Activated naive CD4-positive, alpha-beta T cell treated with anti-CD3 and anti-CD28 coated beads, Interleukin-2, amount 10 ng/mL, durations not matched to agents 7 days and 5 days (primary cell): ENCODE data around the gene TEN1.
A peak's percentile ranks its signal among the peaks of the same experiment; 100 is the strongest.
"Not testable (repeated sequence)": the region's sequence is repeated elsewhere in the genome, so short reads cannot be mapped to it uniquely, and the experiment has no call there.

Experiments used
- CTCF ChIA-PET: fragments of 350-600 bp; sonication (Branson Sonifier 250); formaldehyde crosslinking; loops from one replicate; lab custom pipeline; 2021; ENCODE audit warnings: antibody characterized with exemption; lab: Charles Lee
- DNase-seq: peaks from one replicate; pipeline ENCODE4 v3.0.0-alpha.2; 2020
- H3K27ac Mint-ChIP-seq: one replicate; pipeline ENCODE4 v1.8.0; 2021; ENCODE audit warnings: mild to moderate bottlenecking, moderate library complexity, mixed read lengths
- H3K27me3 Mint-ChIP-seq: one replicate; pipeline ENCODE4 v1.8.0; 2021; ENCODE audit warnings: mild to moderate bottlenecking, mixed read lengths
- H3K36me3 Mint-ChIP-seq: one replicate; pipeline ENCODE4 v1.8.0; 2021; ENCODE audit warnings: mixed read lengths
- H3K4me1 Mint-ChIP-seq: one replicate; pipeline ENCODE4 v1.8.0; 2021; ENCODE audit warnings: mixed read lengths
- H3K4me3 Mint-ChIP-seq: one replicate; pipeline ENCODE4 v1.8.0; 2021; ENCODE audit warnings: mild to moderate bottlenecking, moderate library complexity, mixed read lengths
- H3K9me3 Mint-ChIP-seq: one replicate; pipeline ENCODE4 v1.8.0; 2021; ENCODE audit warnings: mixed read lengths

Gene TEN1

GRCh38 chr17:75959839-75960511 lies 19.1 kb upstream of the TEN1 start:
- Mint-ChIP-seq H3K4me1 (peaks cover 3% of the 10 kb centered on the region), H3K4me3 (no peak overlapping the region), H3K36me3 (peaks cover 15% of the 10 kb centered on the region), H3K27me3 (no peaks in the 10 kb centered on the region), H3K27ac (no peak overlapping the region), H3K9me3 (no peaks in the 10 kb centered on the region)
- DNase-seq, result no peak
- CTCF ChIA-PET, result no interaction called here

GRCh38 chr17:75965468-75965867 lies 13.6 kb upstream of the TEN1 start:
- CTCF ChIA-PET, result interaction anchor here (1.0 to 1.8 kb wide), 2 partner anchors 30 to 38 kb away, joined by 3 to 4 read pairs; no protein-coding TSS in a partner anchor
- Mint-ChIP-seq H3K27me3 (no peaks in the 10 kb centered on the region), H3K36me3 (peaks cover 6% of the 10 kb centered on the region), H3K27ac (no peak overlapping the region), H3K9me3 (no peaks in the 10 kb centered on the region), H3K4me1 (peaks cover 5% of the 10 kb centered on the region), H3K4me3 (no peak overlapping the region)
- DNase-seq, result no peak

GRCh38 chr17:75969044-75969443 lies 10.0 kb upstream of the TEN1 start:
- not testable (repeated sequence) for H3K4me3 Mint-ChIP-seq, H3K27ac Mint-ChIP-seq, H3K4me1 Mint-ChIP-seq, H3K27me3 Mint-ChIP-seq, DNase-seq, H3K9me3 Mint-ChIP-seq
- CTCF ChIA-PET, result interaction anchor here (0.9 to 1.0 kb wide), 2 partner anchors 39 to 42 kb away, joined by 3 to 4 read pairs; no protein-coding TSS in a partner anchor
- peaks cover 16% of the 10 kb centered on the region for H3K36me3 Mint-ChIP-seq

GRCh38 chr17:75970011-75970523 lies 9.0 kb upstream of the TEN1 start:
- no peak overlapping the region for H3K27ac Mint-ChIP-seq

GRCh38 chr17:75970626-75971025 lies 8.4 kb upstream of the TEN1 start:
- H3K4me1 Mint-ChIP-seq, result peaks cover 5% of the 10 kb centered on the region
- CTCF ChIA-PET, result no interaction called here
- no peak overlapping the region for H3K27ac Mint-ChIP-seq
- DNase-seq, result no peak
- no peak overlapping the region for H3K4me3 Mint-ChIP-seq
- H3K36me3 Mint-ChIP-seq, result peaks cover 18% of the 10 kb centered on the region
- no peaks in the 10 kb centered on the region for H3K27me3 Mint-ChIP-seq
- H3K9me3 Mint-ChIP-seq, result no peaks in the 10 kb centered on the region

More at GRCh38 chr17:75970011-75970523, 9.0 kb upstream of the TEN1 start:
- Mint-ChIP-seq H3K27me3 (no peaks in the 10 kb centered on the region), H3K36me3 (peaks cover 18% of the 10 kb centered on the region), H3K4me1 (peaks cover 2% of the 10 kb centered on the region), H3K4me3 (no peak overlapping the region), H3K9me3 (no peaks in the 10 kb centered on the region)
- CTCF ChIA-PET, result interaction anchor here (0.9 kb wide), 1 partner anchor 43 kb away, joined by 4 read pairs; no protein-coding TSS in a partner anchor
- no peak for DNase-seq

GRCh38 chr17:75975187-75975586 lies 3.9 kb upstream of the TEN1 start:
- CTCF ChIA-PET, H3K4me3 Mint-ChIP-seq, H3K9me3 Mint-ChIP-seq, H3K27ac Mint-ChIP-seq, DNase-seq, H3K27me3 Mint-ChIP-seq: not testable (repeated sequence)
- Mint-ChIP-seq H3K4me1 (peaks cover 35% of the 10 kb centered on the region), H3K36me3 (peaks cover 21% of the 10 kb centered on the region)

GRCh38 chr17:75975757-75976174 lies 3.3 kb upstream of the TEN1 start:
- CTCF ChIA-PET, result no interaction called here

GRCh38 chr17:75976175-75976848 lies 2.7 kb upstream of the TEN1 start:
- no peak overlapping the region for H3K27ac Mint-ChIP-seq
- peaks cover 20% of the 10 kb centered on the region for H3K36me3 Mint-ChIP-seq
- no peak overlapping the region for H3K4me3 Mint-ChIP-seq
- H3K4me1 Mint-ChIP-seq, result peaks cover 44% of the 10 kb centered on the region
- H3K27me3 Mint-ChIP-seq, result no peaks in the 10 kb centered on the region
- no peaks in the 10 kb centered on the region for H3K9me3 Mint-ChIP-seq
- CTCF ChIA-PET, result interaction anchor here (0.6 kb wide), 1 partner anchor 424 kb away, joined by 3 read pairs; no protein-coding TSS in a partner anchor
- DNase-seq, result no peak

More at GRCh38 chr17:75975757-75976174, 3.3 kb upstream of the TEN1 start:
- Mint-ChIP-seq H3K27ac (no peak overlapping the region), H3K27me3 (no peaks in the 10 kb centered on the region), H3K9me3 (no peaks in the 10 kb centered on the region), H3K4me3 (no peak overlapping the region), H3K4me1 (peaks cover 41% of the 10 kb centered on the region), H3K36me3 (peaks cover 21% of the 10 kb centered on the region)
- no peak for DNase-seq

GRCh38 chr17:75979705-75980187 lies 706 bp downstream of the TEN1 start:
- DNase-seq, result no peak
- H3K36me3 Mint-ChIP-seq, result peaks cover 9% of the 10 kb centered on the region
- CTCF ChIA-PET, result interaction anchor here (0.8 to 1.7 kb wide), 2 partner anchors 26 to 74 kb away, joined by 3 to 4 read pairs; no protein-coding TSS in a partner anchor
- peak overlapping the region; percentile 100 for H3K27ac Mint-ChIP-seq
- peaks cover 44% of the 10 kb centered on the region for H3K4me1 Mint-ChIP-seq
- H3K4me3 Mint-ChIP-seq, result peak overlapping the region; percentile 97
- H3K27me3 Mint-ChIP-seq, result no peaks in the 10 kb centered on the region
- H3K9me3 Mint-ChIP-seq, result no peaks in the 10 kb centered on the region

- no peak for DNase-seq
- no peaks in the 10 kb centered on the region for H3K9me3 Mint-ChIP-seq
- no peaks in the 10 kb centered on the region for H3K27me3 Mint-ChIP-seq
- peak overlapping the region; percentile 97 for H3K4me3 Mint-ChIP-seq
- H3K27ac Mint-ChIP-seq, result peak overlapping the region; percentile 100
- CTCF ChIA-PET, result interaction anchor here (0.6 to 1.7 kb wide), 3 partner anchors 25 to 127 kb away, joined by 3 to 4 read pairs (median 3); no protein-coding TSS in a partner anchor
- H3K4me1 Mint-ChIP-seq, result peaks cover 44% of the 10 kb centered on the region
- peaks cover 8% of the 10 kb centered on the region for H3K36me3 Mint-ChIP-seq
Observed at GRCh38 chr17:75980188-75981018, 1.4 kb downstream of the TEN1 start.

- Mint-ChIP-seq H3K27me3 (no peaks in the 10 kb centered on the region), H3K4me1 (peaks cover 37% of the 10 kb centered on the region), H3K9me3 (no peaks in the 10 kb centered on the region), H3K4me3 (peak overlapping the region; percentile 97), H3K27ac (peak overlapping the region; percentile 100), H3K36me3 (peaks cover 7% of the 10 kb centered on the region)
- CTCF ChIA-PET, result interaction anchor here (0.6 to 1.7 kb wide), 2 partner anchors 76 to 126 kb away, joined by 3 to 4 read pairs; no protein-coding TSS in a partner anchor
- no peak for DNase-seq
Observed at GRCh38 chr17:75981019-75981615, 2.1 kb downstream of the TEN1 start.

GRCh38 chr17:75983501-75984181 lies 4.6 kb downstream of the TEN1 start:
- no peak overlapping the region for H3K27ac Mint-ChIP-seq
- CTCF ChIA-PET, result interaction anchor here (0.8 to 1.5 kb wide), 2 partner anchors 18 to 401 kb away, joined by 3 to 6 read pairs; no protein-coding TSS in a partner anchor
- no peak for DNase-seq

GRCh38 chr17:75985986-75986385 lies 6.9 kb downstream of the TEN1 start:
- H3K36me3 Mint-ChIP-seq, result no peaks in the 10 kb centered on the region
- H3K4me3 Mint-ChIP-seq, result no peak overlapping the region
- H3K27me3 Mint-ChIP-seq, result no peaks in the 10 kb centered on the region
- peaks cover 2% of the 10 kb centered on the region for H3K4me1 Mint-ChIP-seq
- CTCF ChIA-PET, result no interaction called here
- peak overlapping the region; percentile 37 for H3K27ac Mint-ChIP-seq
- DNase-seq, result no peak
- H3K9me3 Mint-ChIP-seq, result no peaks in the 10 kb centered on the region

More at GRCh38 chr17:75983501-75984181, 4.6 kb downstream of the TEN1 start:
- Mint-ChIP-seq H3K4me3 (no peak overlapping the region), H3K27me3 (no peaks in the 10 kb centered on the region), H3K36me3 (no peaks in the 10 kb centered on the region), H3K9me3 (no peaks in the 10 kb centered on the region), H3K4me1 (peaks cover 18% of the 10 kb centered on the region)
